Keratinocyte (primary cell): ENCODE results near the gene PDZRN3. TPM values are rescaled to one million over a fixed set of nuclear protein-coding genes. Genes with fewer than 3 reads are reported as not detected.

ENCODE experiments used
- DNase-seq: peaks from one replicate; pipeline ENCODE4 v3.0.0-alpha.2; 2011; ENCODE audit warnings: low read depth, missing footprints, low spot score
- FAIRE-seq: peaks from 2 replicates; lab custom pipeline; 2011; peaks lifted over from hg19 to GRCh38; lab: Jason Lieb, UNC
- H2AFZ ChIP-seq: 2 replicates; pipeline ENCODE4 v1.6.0; 2012; ENCODE audit warnings: low read length, control low read depth, inconsistent platforms; ENCODE audit not compliant: control insufficient read depth
- H3K27ac ChIP-seq: 2 replicates; pipeline ENCODE4 v1.5.1; 2011; ENCODE audit warnings: low read length; ENCODE audit not compliant: control insufficient read depth, insufficient read depth
- H3K27me3 ChIP-seq: 3 replicates; pipeline ENCODE4 v1.6.0; 2011; ENCODE audit warnings: low read length; ENCODE audit not compliant: control insufficient read depth, insufficient read depth; ENCODE audit errors: extremely low read depth
- H3K36me3 ChIP-seq, 2 experiments: 2 replicates in 1 of 2; 3 replicates in 1 of 2; pipeline ENCODE4 v1.5.1; 2011; ENCODE audit warnings: low read length in 2 of 2, mild to moderate bottlenecking in 1 of 2; ENCODE audit not compliant: control insufficient read depth in 2 of 2, insufficient read depth in 2 of 2; ENCODE audit errors: extremely low read depth in 1 of 2
- H3K4me1 ChIP-seq: 3 replicates; pipeline ENCODE4 v1.5.1; 2011; ENCODE audit warnings: low read length; ENCODE audit not compliant: control insufficient read depth, insufficient read depth; ENCODE audit errors: extremely low read depth
- H3K4me2 ChIP-seq: 3 replicates; pipeline ENCODE4 v1.6.0; 2011; ENCODE audit warnings: low read depth, low read length; ENCODE audit not compliant: control insufficient read depth, insufficient read depth; ENCODE audit errors: extremely low read depth
- H3K4me3 ChIP-seq, 3 experiments: fragments of 200-600 bp in 1 of 3; sonication (generic) in 1 of 3; 2 replicates in 2 of 3; 3 replicates in 1 of 3; pipeline ENCODE4 v1.5.1; 2011 to 2016; ENCODE audit warnings: low read length in 3 of 3, mild to moderate bottlenecking in 3 of 3, control low read depth in 2 of 3, inconsistent platforms in 1 of 3, low read depth in 1 of 3, mixed read lengths in 1 of 3, mixed run types in 1 of 3, moderate library complexity in 1 of 3; ENCODE audit not compliant: control insufficient read depth in 2 of 3, insufficient read depth in 2 of 3; ENCODE audit errors: extremely low read depth in 1 of 3
- H3K79me2 ChIP-seq: 2 replicates; pipeline ENCODE4 v1.6.0; 2012; ENCODE audit warnings: low read length; ENCODE audit not compliant: control insufficient read depth, insufficient read depth
- H3K9ac ChIP-seq: 3 replicates; pipeline ENCODE4 v1.6.0; 2011; ENCODE audit warnings: low read length; ENCODE audit not compliant: control insufficient read depth, insufficient read depth; ENCODE audit errors: extremely low read depth
- H3K9me1 ChIP-seq: 3 replicates; pipeline ENCODE4 v1.6.0; 2011; ENCODE audit warnings: low read length; ENCODE audit not compliant: control insufficient read depth, insufficient read depth; ENCODE audit errors: extremely low read depth
- H3K9me3 ChIP-seq: 2 replicates; pipeline ENCODE4 v1.5.1; 2012; ENCODE audit warnings: low read depth, low read length; ENCODE audit not compliant: control insufficient read depth
- H4K20me1 ChIP-seq: 3 replicates; pipeline ENCODE4 v1.6.0; 2011; ENCODE audit warnings: low read length; ENCODE audit not compliant: control insufficient read depth, insufficient read depth; ENCODE audit errors: extremely low read depth
- EZH2 ChIP-seq: IDR thresholded peaks from one replicate; pipeline ENCODE4 v1.6.1; 2012; ENCODE audit warnings: inconsistent platforms, mild to moderate bottlenecking, low read length, moderate library complexity
- dilution Hi-C: fragments of 300-500 bp; cut with MboI; formaldehyde crosslinking; loops from one replicate; pipeline ENCODE4 v1.7.0; 2020; ENCODE audit warnings: low sequenced_read_pairs; ENCODE audit not compliant: extremely low pct_ligation_motif_present
- polyA plus RNA-seq, 5 experiments: library from polyadenylated mRNA; depleted of rRNA in 3 of 5; stranded (reverse) in 3 of 5; stranded (forward) in 1 of 5; unstranded in 1 of 5; fragments of >200 nt; gene quantifications; 1 replicate in 1 of 5; 2 replicates in 3 of 5; 3 replicates in 1 of 5; pipeline versions ENCODE4 v1.2.1 to v1.2.3, GENCODE V29; 2011 to 2012; ENCODE audit warnings: missing spikeins in 2 of 5, low read depth in 1 of 5, low replicate concordance in 1 of 5
- TF ChIP-seq, protein P1 (sequence below), 3 experiments: IDR thresholded peaks in 1 of 3; conservative IDR thresholded peaks in 1 of 3; optimal IDR thresholded peaks in 1 of 3; 2 replicates in 2 of 3; 3 replicates in 1 of 3; pipeline versions ENCODE3 to v1.5.1; 2011; ENCODE audit warnings: low read length in 3 of 3, mild to moderate bottlenecking in 3 of 3, moderate library complexity in 2 of 3, control low read depth in 1 of 3, inconsistent platforms in 1 of 3; ENCODE audit not compliant: insufficient read depth in 2 of 3; ENCODE audit errors: extremely low read depth in 1 of 3

PDZRN3 gene
- polyA plus RNA-seq, 1 donor (not counting 4 experiments of a cell fraction or from before 2014, with no cell fraction given), result not detected

DNA sequence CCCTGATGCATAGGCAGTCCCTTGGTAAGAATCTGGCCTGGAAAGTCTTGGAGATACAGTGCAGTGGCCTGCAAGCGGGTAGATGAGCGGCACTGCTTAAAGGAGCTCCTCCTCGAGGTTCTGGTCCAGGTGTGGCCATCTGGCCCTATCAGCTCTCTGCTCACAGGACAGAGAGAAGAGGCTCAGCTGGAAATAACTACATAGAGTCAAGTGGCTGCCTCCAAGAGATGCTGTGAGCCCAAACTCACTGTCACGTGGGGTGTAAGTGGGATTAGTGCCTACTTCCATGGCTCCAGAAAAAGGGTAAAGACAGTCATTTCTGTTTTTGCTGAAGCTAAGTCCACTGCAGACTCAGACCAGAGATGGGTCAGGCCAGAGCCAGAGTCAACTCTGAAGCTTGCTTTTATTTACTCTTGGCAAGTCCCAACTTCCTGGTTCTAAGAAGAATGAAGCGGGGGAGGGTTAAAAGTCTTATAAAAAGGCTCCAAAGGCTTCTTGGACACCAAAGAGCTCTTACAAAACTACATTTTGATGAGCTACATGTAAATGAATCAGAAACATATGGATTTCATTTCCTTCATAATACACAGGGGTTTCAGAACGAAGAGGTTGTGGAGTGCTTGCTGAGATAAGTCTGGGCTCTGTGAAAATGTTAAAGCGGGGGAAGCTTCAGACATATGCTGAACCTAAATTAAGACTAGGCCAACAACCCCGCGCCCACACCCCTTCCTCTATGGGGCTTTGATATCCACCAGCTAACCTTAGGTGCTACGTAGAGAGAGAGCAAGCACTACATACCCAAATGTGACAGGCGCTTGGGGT lies 77.1 kb downstream of the PDZRN3 start:
- Histone ChIP-seq H3K36me3 (no peaks in the 10 kb centered on the region), H3K27ac (peak overlapping the region; percentile 67), H3K9me3 (no peaks in the 10 kb centered on the region), H3K9me1 (peaks cover 2% of the 10 kb centered on the region), H4K20me1 (no peaks in the 10 kb centered on the region), H3K4me2 (peak overlapping the region; percentile 48), H3K27me3 (no peaks in the 10 kb centered on the region), H2AFZ (peak overlapping the region; percentile 9), H3K9ac (no peak overlapping the region), H3K79me2 (no peaks in the 10 kb centered on the region), H3K4me3 (no peak overlapping the region), H3K4me1 (peaks cover 23% of the 10 kb centered on the region)
- no peak for DNase-seq
- no peak for FAIRE-seq
- dilution Hi-C loops, result no loop called here
- no peak for TF ChIP-seq EZH2
- TF ChIP-seq, protein P1, sequence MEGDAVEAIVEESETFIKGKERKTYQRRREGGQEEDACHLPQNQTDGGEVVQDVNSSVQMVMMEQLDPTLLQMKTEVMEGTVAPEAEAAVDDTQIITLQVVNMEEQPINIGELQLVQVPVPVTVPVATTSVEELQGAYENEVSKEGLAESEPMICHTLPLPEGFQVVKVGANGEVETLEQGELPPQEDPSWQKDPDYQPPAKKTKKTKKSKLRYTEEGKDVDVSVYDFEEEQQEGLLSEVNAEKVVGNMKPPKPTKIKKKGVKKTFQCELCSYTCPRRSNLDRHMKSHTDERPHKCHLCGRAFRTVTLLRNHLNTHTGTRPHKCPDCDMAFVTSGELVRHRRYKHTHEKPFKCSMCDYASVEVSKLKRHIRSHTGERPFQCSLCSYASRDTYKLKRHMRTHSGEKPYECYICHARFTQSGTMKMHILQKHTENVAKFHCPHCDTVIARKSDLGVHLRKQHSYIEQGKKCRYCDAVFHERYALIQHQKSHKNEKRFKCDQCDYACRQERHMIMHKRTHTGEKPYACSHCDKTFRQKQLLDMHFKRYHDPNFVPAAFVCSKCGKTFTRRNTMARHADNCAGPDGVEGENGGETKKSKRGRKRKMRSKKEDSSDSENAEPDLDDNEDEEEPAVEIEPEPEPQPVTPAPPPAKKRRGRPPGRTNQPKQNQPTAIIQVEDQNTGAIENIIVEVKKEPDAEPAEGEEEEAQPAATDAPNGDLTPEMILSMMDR (optimal IDR thresholded peaks at IDR 0.05 in 1 of 3, IDR thresholded peaks at IDR 0.05 in 1 of 3, conservative IDR thresholded peaks at IDR 0.05 in 1 of 3; ENCODE audit: extremely low read depth in 1 of 3, insufficient read depth in 2 of 3, low read length in 3 of 3), result no peak

DNA sequence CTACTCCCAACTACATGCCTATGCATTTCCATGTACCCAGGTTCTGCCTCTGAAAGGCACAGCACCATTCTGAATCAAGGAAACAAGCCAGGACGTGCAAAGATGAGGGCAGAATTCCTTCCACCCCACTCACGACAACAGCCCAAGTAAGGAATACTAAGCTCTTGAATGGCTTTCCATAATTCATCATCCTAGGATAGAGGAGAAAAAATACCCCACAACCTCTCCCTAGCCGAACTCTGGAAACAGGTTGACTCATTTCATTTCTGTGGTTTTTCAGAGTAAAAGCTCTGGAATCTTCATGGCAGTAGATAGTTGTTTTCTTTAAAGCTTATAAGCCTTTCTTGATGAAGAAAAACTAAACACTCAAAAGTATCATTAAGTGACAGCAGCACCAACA lies 77.8 kb downstream of the PDZRN3 start:
- Histone ChIP-seq H3K27me3 (no peaks in the 10 kb centered on the region), H3K4me2 (peak overlapping the region; percentile 48), H3K79me2 (no peaks in the 10 kb centered on the region), H3K36me3 (no peaks in the 10 kb centered on the region), H4K20me1 (no peaks in the 10 kb centered on the region), H2AFZ (peak overlapping the region; percentile 9), H3K27ac (peak overlapping the region; percentile 67), H3K4me1 (peaks cover 24% of the 10 kb centered on the region), H3K9me1 (peaks cover 2% of the 10 kb centered on the region), H3K9me3 (no peaks in the 10 kb centered on the region), H3K4me3 (no peak overlapping the region), H3K9ac (no peak overlapping the region)
- dilution Hi-C loops, result no loop called here
- TF ChIP-seq, protein P1 (optimal IDR thresholded peaks at IDR 0.05 in 1 of 3, IDR thresholded peaks at IDR 0.05 in 1 of 3, conservative IDR thresholded peaks at IDR 0.05 in 1 of 3; ENCODE audit: extremely low read depth in 1 of 3, insufficient read depth in 2 of 3, low read length in 3 of 3), result no peak
- TF ChIP-seq EZH2, result no peak
- FAIRE-seq (peak; percentile 98), DNase-seq (peak; percentile 77)
